NOMO-1 treated with dmso at 0.1 percent for 144 hours (cell line): ENCODE measurements around the gene LRIT1.

ENCODE experiments used
- DNase-seq: peaks from one replicate; lab custom pipeline; 2025; ENCODE audit not compliant: unreplicated experiment; lab: John Stamatoyannopoulos, UW

Gene LRIT1

GRCh38 chr10:84217746-84218145 is 23.6 kb downstream of the LRIT1 start:
- no peak for DNase-seq

GRCh38 chr10:84216834-84217233 is 24.5 kb downstream of the LRIT1 start:
- no peak for DNase-seq

GRCh38 chr10:84214612-84215235 is 26.6 kb downstream of the LRIT1 start:
- peak; percentile 2 for DNase-seq

GRCh38 chr10:84214046-84214572 is 27.2 kb downstream of the LRIT1 start:
- DNase-seq, result no peak

GRCh38 chr10:84213076-84213475 is 28.3 kb downstream of the LRIT1 start:
- no peak for DNase-seq

- no peak for DNase-seq
These were observed 29.3 kb downstream of the LRIT1 start for GRCh38 chr10:84212014-84212413.

- DNase-seq, result no peak
These were observed 29.8 kb downstream of the LRIT1 start for GRCh38 chr10:84211566-84211965.

- DNase-seq, result no peak
These were observed 33.3 kb downstream of the LRIT1 start for GRCh38 chr10:84208023-84208422.

GRCh38 chr10:84205853-84206525 is 35.4 kb downstream of the LRIT1 start:
- no peak for DNase-seq

GRCh38 chr10:84205049-84205852 is 36.1 kb downstream of the LRIT1 start:
- DNase-seq, result no peak

GRCh38 chr10:84204610-84205009 is 36.7 kb downstream of the LRIT1 start:
- no peak for DNase-seq

GRCh38 chr10:84204122-84204521 is 37.2 kb downstream of the LRIT1 start:
- no peak for DNase-seq

GRCh38 chr10:84202349-84202748 is 39.0 kb downstream of the LRIT1 start:
- DNase-seq, result no peak

- no peak for DNase-seq
These were observed 39.7 kb downstream of the LRIT1 start for GRCh38 chr10:84201682-84202081.

- no peak for DNase-seq
These were observed 40.1 kb downstream of the LRIT1 start for GRCh38 chr10:84201244-84201606.

- DNase-seq, result no peak
These were observed 40.7 kb downstream of the LRIT1 start for GRCh38 chr10:84200537-84201243.

- DNase-seq, result no peak
These were observed 43.0 kb downstream of the LRIT1 start for GRCh38 chr10:84198206-84198915.

- DNase-seq, result no peak
These were observed 43.7 kb downstream of the LRIT1 start for GRCh38 chr10:84197643-84198042.

GRCh38 chr10:84196941-84197340 is 44.4 kb downstream of the LRIT1 start:
- DNase-seq, result no peak

GRCh38 chr10:84196083-84196482 is 45.3 kb downstream of the LRIT1 start:
- DNase-seq, result no peak
